ENCODE data around the gene KRTAP5-1.

GRCh38 chr11:1565904-1566247 lies 19.2 kb downstream of the KRTAP5-1 start:
- TF ChIP-seq CTCF (IDR thresholded peaks at IDR 0.05): no peak
- no peak for TF ChIP-seq EP300 (IDR thresholded peaks at IDR 0.05)

Measured in sigmoid colon (tissue), 4 donors.